ENCODE measurements around the gene SLC2A4RG. TPM values are rescaled to one million over a fixed set of nuclear protein-coding genes. Genes with fewer than 3 reads are reported as not detected.

SLC2A4RG gene
- total and polyA plus RNA-seq, 2 donors (not counting 3 experiments of a cell fraction or from before 2014, with no cell fraction given) = 41.7 to 69.4 TPM

GRCh38 chr20:63741676-63742380 is 2.3 kb downstream of the SLC2A4RG start:
- intact Hi-C loops (cut with micrococcal nuclease) = loop anchor here (2.0 kb wide), 1 partner anchor 35 kb away; the partner anchor contains the start of gene ARFRP1
- H3K27me3 ChIP-seq (ENCODE audit: control insufficient read depth in 2 of 2, insufficient read depth in 2 of 2, low read length in 2 of 2) = no peaks in the 10 kb centered on the region
- no peak overlapping the region for H3K4me2 ChIP-seq (ENCODE audit: insufficient read depth, low read length)
- peaks cover 9% of the 10 kb centered on the region for H3K4me1 ChIP-seq (ENCODE audit: control insufficient read depth, extremely low read depth, insufficient read depth, low read length)
- CTCF ChIA-PET = interaction anchor here (0.8 to 2.0 kb wide), 13 partner anchors 35 to 297 kb away, joined by 3 to 12 read pairs (median 5); partner anchors contain the start of genes ARFRP1, RTEL1, TNFRSF6B and TPD52L2
- no peak overlapping the region for H3K27ac ChIP-seq (ENCODE audit: insufficient read depth, low read depth, low read length)
- H3K9me3 ChIP-seq (replicated peaks; ENCODE audit: control insufficient read depth, insufficient read depth, low read length) = no peaks in the 10 kb centered on the region
- dilution Hi-C loops (cut with MboI; ENCODE audit: extremely low pct_ligation_motif_present, low sequenced_read_pairs) = no loop called here
- H3K36me3 ChIP-seq (ENCODE audit: control insufficient read depth in 2 of 2, extremely low read depth in 1 of 2, insufficient read depth in 2 of 2, low read length in 2 of 2) = peaks cover 0 to 19% of the 10 kb centered on the region in 2 experiments
- no peak for DNase-seq (ENCODE audit: low read depth, low spot score)
- no peaks in the 10 kb centered on the region for H3K9me1 ChIP-seq (replicated peaks; ENCODE audit: control insufficient read depth, extremely low read depth, insufficient read depth, low read length)
- POLR2A ChIA-PET = no interaction called here
- FAIRE-seq = no peak
- no peak overlapping the region for H2AFZ ChIP-seq (ENCODE audit: low read depth, low read length)
- no peaks in the 10 kb centered on the region for H3K79me2 ChIP-seq (ENCODE audit: control insufficient read depth, insufficient read depth, low read length)
- H4K20me1 ChIP-seq (replicated peaks; ENCODE audit: control insufficient read depth, extremely low read depth, insufficient read depth, low read length) = no peaks in the 10 kb centered on the region
- BruUV-seq (replicated peaks) = TSS peak; percentile 21
- no peak for TF ChIP-seq MYC (IDR thresholded peaks at IDR 0.05; ENCODE audit: low read depth, low read length)
- TF ChIP-seq POLR2A (IDR thresholded peaks at IDR 0.05; ENCODE audit: low read depth, low read length) = no peak
- TF ChIP-seq POLR2AphosphoS5 (IDR thresholded peaks at IDR 0.05; ENCODE audit: insufficient read depth, low read depth, low read length) = no peak
- TF ChIP-seq JUN (IDR thresholded peaks at IDR 0.05; ENCODE audit: borderline replicate concordance, insufficient read depth, insufficient read length, low read depth) = no peak
- TF ChIP-seq CTCF (IDR thresholded peaks at IDR 0.05; ENCODE audit: extremely low read depth in 1 of 2, insufficient read depth in 1 of 2, low read depth in 1 of 2, low read length in 2 of 2) = no peak
- TF ChIP-seq EZH2 (IDR thresholded peaks at IDR 0.05; ENCODE audit: borderline replicate concordance, low read depth, low read length, severe bottlenecking) = no peak
- no peak for TF ChIP-seq FOS (IDR thresholded peaks at IDR 0.05; ENCODE audit: borderline replicate concordance, insufficient read depth, low read length)
- TF ChIP-seq MAX (IDR thresholded peaks at IDR 0.05; ENCODE audit: insufficient read depth, insufficient read length) = no peak
- TF ChIP-seq GATA2 (IDR thresholded peaks at IDR 0.05; ENCODE audit: insufficient read depth, insufficient read length, low read depth, low read length) = no peak
- no peak overlapping the region for H3K4me3 ChIP-seq (replicated peaks in 1 of 3; ENCODE audit: insufficient read depth in 1 of 3, low read depth in 1 of 3, low read length in 3 of 3)
- no peak overlapping the region for H3K9ac ChIP-seq (replicated peaks; ENCODE audit: extremely low read depth, insufficient read depth, low read length)
